Measurements from ENCODE around the gene TRPV4.
"Not testable (repeated sequence)": the region's sequence is repeated elsewhere in the genome, so short reads cannot be mapped to it uniquely, and the experiment has no call there.

The TRPV4 gene

DNA sequence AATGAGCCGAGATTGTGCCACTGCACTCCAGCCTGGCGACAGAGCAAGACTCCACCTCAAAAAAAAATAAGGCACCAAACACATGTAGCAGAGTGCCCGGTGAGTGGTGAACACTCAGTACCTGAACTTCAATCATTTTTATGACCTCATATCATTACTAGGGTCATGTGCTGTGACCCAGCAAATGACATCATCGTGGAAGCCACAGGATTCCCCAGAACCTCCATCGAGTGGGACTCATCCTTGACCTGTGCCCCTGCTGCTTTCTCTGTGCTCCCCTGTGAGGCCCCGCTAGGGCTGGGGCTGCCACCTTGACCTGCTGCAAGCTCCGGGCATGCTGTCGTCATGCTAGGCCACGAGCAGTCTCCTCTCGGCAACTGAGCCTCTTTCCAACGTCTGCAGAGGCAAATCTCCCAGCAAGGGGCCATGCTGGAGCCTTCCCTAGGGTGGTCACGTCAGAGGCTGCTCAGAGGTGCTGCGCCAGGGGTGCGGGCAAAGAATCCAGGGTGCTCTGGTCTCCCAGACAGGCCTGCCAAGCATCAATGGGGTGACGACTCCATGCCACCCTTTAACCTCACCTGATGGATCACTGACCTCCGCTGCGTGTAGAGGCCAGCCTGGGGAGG lies 28.6 kb upstream of the TRPV4 start:
- in situ Hi-C loops (cut with MboI; ENCODE audit: low sequenced_read_pairs), result no loop called here

GRCh38 chr12:109860977-109861376 lies 27.8 kb upstream of the TRPV4 start:
- in situ Hi-C loops (cut with MboI; ENCODE audit: low sequenced_read_pairs), result no loop called here

GRCh38 chr12:109858764-109859163 lies 25.6 kb upstream of the TRPV4 start:
- in situ Hi-C loops (cut with MboI; ENCODE audit: low sequenced_read_pairs), result no loop called here

DNA sequence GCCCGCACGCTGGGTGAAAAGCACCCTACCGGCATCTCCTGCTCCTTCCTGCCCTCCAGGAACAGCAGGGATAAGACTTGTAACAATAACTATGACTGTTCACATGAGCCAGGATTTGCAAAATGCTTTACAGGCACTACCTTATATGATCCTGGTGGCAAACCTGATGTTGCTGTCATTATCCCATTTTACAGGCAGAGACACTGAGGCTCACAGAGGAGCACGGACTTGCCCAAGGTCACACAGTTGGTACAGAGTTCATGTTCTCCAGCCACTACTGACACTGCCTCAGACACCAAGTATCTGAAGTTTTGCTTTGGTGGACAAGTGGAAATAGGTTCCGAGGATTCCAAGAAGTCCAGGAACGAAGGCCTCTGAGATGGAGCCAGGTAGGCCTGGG lies 24.5 kb upstream of the TRPV4 start:
- in situ Hi-C loops (cut with MboI; ENCODE audit: low sequenced_read_pairs), result no loop called here

DNA sequence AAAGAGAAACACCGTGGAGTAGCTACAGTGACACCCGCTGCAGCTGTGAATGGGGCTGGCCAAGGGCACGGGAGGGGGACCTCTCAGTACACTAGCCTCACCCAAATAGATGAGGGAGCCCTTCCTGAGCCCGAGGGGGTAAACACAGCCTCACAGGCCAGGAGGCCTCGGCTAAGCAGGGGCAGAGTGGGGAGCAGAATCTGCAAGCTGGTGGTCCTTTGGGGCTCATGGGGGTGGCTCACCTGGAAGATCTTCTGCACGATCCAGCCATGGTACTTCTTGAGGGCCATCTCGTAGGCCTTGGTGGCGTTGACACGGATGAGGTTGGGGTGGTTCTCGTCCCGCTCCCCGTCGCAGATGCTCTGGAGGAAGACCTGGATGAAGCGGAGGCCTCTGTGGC lies 22.2 kb upstream of the TRPV4 start:
- in situ Hi-C loops (cut with MboI; ENCODE audit: low sequenced_read_pairs), result no loop called here

- in situ Hi-C loops (cut with MboI; ENCODE audit: low sequenced_read_pairs), result not testable (repeated sequence)
Measured at GRCh38 chr12:109850518-109850917, 17.3 kb upstream of the TRPV4 start.

DNA sequence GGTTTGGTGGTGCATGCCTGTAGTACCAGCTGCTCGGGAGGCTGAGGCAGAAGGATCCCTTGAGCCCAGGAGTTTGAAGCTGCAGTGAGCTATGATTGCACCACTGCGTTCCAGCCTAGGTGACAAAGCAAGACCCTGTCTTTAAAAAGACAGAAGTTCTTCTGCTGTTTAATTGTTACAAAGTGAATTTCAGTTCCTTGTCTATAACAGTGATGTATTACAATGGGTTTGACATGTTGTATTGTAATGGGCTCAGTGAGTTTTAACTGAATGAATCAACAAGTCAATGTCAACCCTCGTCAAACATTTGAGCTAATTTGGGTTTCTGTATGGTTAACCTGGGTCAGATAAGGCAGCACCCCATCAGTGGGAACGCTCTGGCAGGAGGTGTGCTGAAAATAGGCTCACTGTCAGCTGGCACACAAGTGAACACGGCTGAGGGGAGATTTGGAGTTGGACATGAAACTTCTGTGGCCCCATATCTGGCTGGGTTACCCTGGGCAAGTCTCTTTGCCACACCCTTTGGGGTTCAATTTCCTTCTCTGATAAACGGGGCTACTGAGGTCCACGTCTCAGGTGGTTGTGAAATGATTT lies 14.0 kb upstream of the TRPV4 start:
- in situ Hi-C loops (cut with MboI; ENCODE audit: low sequenced_read_pairs), result no loop called here

DNA sequence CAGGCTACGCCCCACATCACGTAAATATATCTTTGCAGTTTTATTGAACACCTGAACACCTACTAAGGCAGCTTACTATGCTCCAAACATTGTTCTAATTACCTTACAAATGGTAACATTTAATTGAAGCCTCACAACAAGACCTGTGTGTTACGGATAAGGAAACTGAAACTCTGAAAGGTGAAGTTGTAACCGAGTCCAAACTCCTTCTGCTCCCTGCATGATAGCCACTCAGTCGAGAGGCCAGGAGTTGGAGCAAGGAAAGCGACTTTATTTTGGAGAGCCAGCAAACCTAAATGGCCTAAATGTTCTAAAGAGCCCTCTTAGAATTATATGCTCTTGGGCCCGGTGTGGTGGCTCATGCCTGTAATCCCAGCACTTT lies 12.6 kb upstream of the TRPV4 start:
- in situ Hi-C loops (cut with MboI; ENCODE audit: low sequenced_read_pairs), result no loop called here

GRCh38 chr12:109844983-109845823 lies 12.0 kb upstream of the TRPV4 start:
- in situ Hi-C loops (cut with MboI; ENCODE audit: low sequenced_read_pairs), result no loop called here

GRCh38 chr12:109844091-109844490 lies 10.9 kb upstream of the TRPV4 start:
- in situ Hi-C loops (cut with MboI; ENCODE audit: low sequenced_read_pairs), result no loop called here

- in situ Hi-C loops (cut with MboI; ENCODE audit: low sequenced_read_pairs), result no loop called here
Measured at GRCh38 chr12:109842021-109842420, 8.8 kb upstream of the TRPV4 start.

GRCh38 chr12:109841356-109841755 lies 8.2 kb upstream of the TRPV4 start:
- in situ Hi-C loops (cut with MboI; ENCODE audit: low sequenced_read_pairs), result no loop called here

- in situ Hi-C loops (cut with MboI; ENCODE audit: low sequenced_read_pairs), result no loop called here
Measured at GRCh38 chr12:109840305-109841074, 7.3 kb upstream of the TRPV4 start.

DNA sequence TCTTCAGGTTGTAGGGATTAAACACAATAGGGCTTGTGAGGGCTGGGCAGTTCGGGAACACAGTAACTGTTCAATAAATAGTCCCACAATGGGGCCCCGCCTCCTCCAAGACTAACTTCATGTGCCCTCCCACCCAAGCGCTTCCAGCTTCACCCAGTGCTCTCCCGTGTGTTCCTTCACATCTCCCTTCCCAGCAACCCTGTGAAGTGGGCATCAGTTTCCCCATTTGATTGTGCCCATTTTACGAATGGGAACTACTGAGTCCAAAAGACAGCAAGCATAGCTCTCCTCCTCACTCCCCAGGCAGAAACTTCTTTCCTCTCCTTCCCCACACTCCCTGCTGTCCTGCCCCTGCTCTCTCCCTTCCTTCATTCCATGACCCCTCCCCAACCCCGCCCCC lies 6.2 kb upstream of the TRPV4 start:
- in situ Hi-C loops (cut with MboI; ENCODE audit: low sequenced_read_pairs), result no loop called here

- in situ Hi-C loops (cut with MboI; ENCODE audit: low sequenced_read_pairs), result no loop called here
Measured at GRCh38 chr12:109836916-109837315, 3.7 kb upstream of the TRPV4 start.

DNA sequence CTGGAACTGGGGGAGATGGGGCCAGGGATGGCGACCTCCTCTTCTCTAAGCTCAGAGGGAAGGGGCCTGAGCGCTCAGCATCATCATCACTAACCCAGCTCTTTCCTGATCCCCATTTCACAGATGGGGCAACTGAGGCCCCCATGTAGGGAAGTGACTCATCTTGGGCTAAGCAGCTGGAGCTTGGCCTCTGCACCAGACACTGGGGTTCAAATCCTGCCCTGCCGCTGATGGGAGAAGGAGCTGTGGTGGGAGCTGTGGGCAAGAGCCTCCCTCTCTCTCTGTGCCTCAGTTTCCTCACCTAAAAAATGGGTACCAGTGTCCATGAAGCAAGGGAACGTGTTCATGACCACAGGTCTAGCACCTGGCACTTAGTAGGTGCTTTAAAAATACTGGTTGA lies 2.6 kb upstream of the TRPV4 start:
- in situ Hi-C loops (cut with MboI; ENCODE audit: low sequenced_read_pairs), result no loop called here

DNA sequence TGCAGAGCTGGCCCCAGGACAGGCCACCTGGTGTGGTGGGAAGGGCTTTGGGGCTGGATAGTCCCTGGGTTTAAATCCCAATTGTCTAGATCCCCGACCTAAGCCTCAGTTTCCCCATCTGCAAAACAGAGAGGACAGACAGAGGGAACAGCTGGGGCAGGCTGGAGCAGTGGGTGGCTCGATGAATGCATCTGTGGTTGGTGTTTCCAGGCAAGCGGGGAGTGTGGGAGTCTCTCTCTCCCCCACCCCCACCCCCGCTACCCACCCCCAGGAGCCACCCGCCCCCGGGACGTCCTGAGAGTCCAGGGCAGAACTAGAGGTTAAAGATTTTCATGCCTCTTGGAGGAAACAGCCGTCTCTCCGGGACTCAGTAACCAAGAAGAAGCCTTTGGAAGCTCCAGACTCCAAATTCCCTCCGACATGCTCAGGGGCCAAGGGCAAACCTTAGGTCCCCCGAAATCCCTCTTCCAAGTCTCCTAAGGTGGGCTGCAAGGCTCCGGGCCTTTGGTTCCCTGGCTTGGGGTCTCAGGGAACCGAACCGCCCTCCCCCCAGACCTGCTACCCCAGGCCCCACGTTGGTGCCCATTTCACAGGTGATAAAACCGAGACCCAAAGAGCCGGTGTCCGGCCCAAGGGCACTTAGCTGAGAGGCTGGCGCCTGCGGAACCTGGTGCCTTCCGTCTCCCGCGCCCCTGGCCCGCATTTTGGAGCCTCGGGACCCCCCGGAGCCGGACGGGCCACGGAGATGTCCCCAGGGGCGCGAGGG lies 474 bp downstream of the TRPV4 start:
- in situ Hi-C loops (cut with MboI; ENCODE audit: low sequenced_read_pairs), result no loop called here

DNA sequence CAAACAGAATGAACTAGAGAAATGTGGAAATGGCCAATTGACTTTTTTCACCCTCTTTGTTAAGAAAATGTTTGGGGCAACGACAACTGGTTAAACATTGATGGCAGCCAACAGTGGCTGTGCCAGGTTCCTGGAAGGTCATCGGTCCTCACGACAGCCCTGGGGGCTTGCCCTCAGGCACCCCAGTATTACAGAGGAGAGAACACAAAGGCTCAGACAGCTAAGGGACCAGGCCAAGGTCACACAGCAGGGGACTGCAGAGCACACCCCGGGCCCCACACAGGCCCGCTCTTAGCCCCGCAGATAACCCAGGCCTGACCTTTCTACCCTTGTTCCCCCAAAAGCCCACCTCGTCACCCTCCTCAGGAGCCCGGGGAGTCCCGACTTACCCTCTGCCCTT lies 1.3 kb downstream of the TRPV4 start:
- in situ Hi-C loops (cut with MboI; ENCODE audit: low sequenced_read_pairs), result no loop called here

DNA sequence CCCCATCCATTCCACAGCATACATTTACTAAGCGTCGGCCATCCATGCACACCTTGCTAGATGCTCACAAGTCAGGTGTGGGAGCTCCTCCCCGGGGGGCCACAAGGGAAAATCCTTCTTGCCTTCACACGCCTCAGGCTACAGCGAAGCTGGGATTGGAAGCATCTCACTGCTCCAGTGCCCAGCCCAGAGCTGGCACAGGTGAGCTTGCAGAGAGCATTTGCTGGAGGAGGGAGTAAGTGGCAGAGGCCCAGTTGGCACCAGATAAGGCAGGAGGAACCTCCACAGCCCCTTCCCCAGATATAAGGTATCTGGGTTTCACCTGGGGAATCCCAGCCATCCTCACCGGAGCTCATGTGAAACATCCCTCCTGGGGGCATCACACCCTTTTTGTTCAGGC lies 1.8 kb downstream of the TRPV4 start:
- in situ Hi-C loops (cut with MboI; ENCODE audit: low sequenced_read_pairs), result no loop called here

GRCh38 chr12:109830718-109831117 lies 2.5 kb downstream of the TRPV4 start:
- in situ Hi-C loops (cut with MboI; ENCODE audit: low sequenced_read_pairs), result no loop called here

DNA sequence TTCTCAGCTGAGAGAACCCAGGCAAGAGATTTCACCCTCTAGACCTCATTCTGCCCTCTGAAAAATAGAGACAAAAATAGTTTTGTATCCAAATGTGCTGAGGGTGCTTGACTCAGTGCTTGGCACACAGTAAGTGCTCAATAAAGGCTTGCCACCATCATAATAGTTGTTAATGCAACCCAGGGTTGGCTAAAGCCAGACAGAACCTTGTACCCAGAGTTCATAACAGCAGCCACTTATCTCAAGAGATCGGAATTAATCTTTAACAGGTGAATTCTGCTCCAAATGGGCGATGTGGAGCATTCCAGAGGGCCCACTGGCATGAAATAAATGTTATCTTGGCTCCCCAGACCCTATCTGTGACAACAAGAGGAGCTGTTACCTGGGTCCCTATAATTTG lies 2.9 kb downstream of the TRPV4 start:
- in situ Hi-C loops (cut with MboI; ENCODE audit: low sequenced_read_pairs), result no loop called here

All from HL-60/S4 treated with phorbol 12-myristate 13-acetate at 8.2 ng/mL for 4 days and 3 days (cell line).